ENCODE results near the gene UPF2. TPM values are rescaled to one million over a fixed set of nuclear protein-coding genes. Genes with fewer than 3 reads are reported as not detected.

UPF2 gene
- total RNA-seq, 1 donor from 2014 or later: 21.4 TPM

GRCh38 chr10:11961771-11962170 is 80.8 kb downstream of the UPF2 start:
- no peak for DNase-seq

GRCh38 chr10:11959966-11960365 is 82.6 kb downstream of the UPF2 start:
- DNase-seq: no peak

GRCh38 chr10:11958956-11959355 is 83.7 kb downstream of the UPF2 start:
- DNase-seq: no peak

GRCh38 chr10:11951695-11952094 is 90.9 kb downstream of the UPF2 start:
- no peak for DNase-seq

- DNase-seq: no peak
Observed at GRCh38 chr10:11950325-11951018, 92.1 kb downstream of the UPF2 start.

GRCh38 chr10:11949152-11949551 is 93.5 kb downstream of the UPF2 start:
- no peak for DNase-seq

- no peak for DNase-seq
Observed at GRCh38 chr10:11946652-11947051, 96.0 kb downstream of the UPF2 start.

- no peak for DNase-seq
Observed at GRCh38 chr10:11936389-11937152, 106.0 kb downstream of the UPF2 start.

GRCh38 chr10:11934262-11934661 is 108.3 kb downstream of the UPF2 start:
- DNase-seq: no peak

- no peak for DNase-seq
Observed at GRCh38 chr10:11933577-11934223, 108.9 kb downstream of the UPF2 start.

- DNase-seq: no peak
Observed at GRCh38 chr10:11931038-11931437, 111.6 kb downstream of the UPF2 start.

GRCh38 chr10:11930312-11930978 is 112.2 kb downstream of the UPF2 start:
- no peak for DNase-seq

GRCh38 chr10:11927746-11928145 is 114.9 kb downstream of the UPF2 start:
- no peak for DNase-seq

- no peak for DNase-seq
Observed at GRCh38 chr10:11921800-11922392, 120.7 kb downstream of the UPF2 start.

GRCh38 chr10:11919271-11919670 is 123.3 kb downstream of the UPF2 start:
- no peak for DNase-seq

- no peak for DNase-seq
Observed at GRCh38 chr10:11918384-11918783, 124.2 kb downstream of the UPF2 start.

GRCh38 chr10:11913079-11913641 is 129.4 kb downstream of the UPF2 start:
- no peak for DNase-seq

GRCh38 chr10:11910102-11910501 is 132.5 kb downstream of the UPF2 start:
- no peak for DNase-seq

GRCh38 chr10:11909618-11910017 is 133.0 kb downstream of the UPF2 start:
- no peak for DNase-seq

- DNase-seq: no peak
Observed at GRCh38 chr10:11908991-11909390, 133.6 kb downstream of the UPF2 start.

- DNase-seq: no peak
Observed at GRCh38 chr10:11908536-11908935, 134.1 kb downstream of the UPF2 start.

- DNase-seq: no peak
Observed at GRCh38 chr10:11907914-11908313, 134.7 kb downstream of the UPF2 start.

Data from occipital lobe (tissue), 2 donors.